ENCODE measurements around the gene MIB1. TPM values are rescaled to one million over a fixed set of nuclear protein-coding genes. Genes with fewer than 3 reads are reported as not detected.

Gene MIB1
- total RNA-seq, 4 donors from 2014 or later = 14.1 to 34.9 (median 22.7) TPM

DNA sequence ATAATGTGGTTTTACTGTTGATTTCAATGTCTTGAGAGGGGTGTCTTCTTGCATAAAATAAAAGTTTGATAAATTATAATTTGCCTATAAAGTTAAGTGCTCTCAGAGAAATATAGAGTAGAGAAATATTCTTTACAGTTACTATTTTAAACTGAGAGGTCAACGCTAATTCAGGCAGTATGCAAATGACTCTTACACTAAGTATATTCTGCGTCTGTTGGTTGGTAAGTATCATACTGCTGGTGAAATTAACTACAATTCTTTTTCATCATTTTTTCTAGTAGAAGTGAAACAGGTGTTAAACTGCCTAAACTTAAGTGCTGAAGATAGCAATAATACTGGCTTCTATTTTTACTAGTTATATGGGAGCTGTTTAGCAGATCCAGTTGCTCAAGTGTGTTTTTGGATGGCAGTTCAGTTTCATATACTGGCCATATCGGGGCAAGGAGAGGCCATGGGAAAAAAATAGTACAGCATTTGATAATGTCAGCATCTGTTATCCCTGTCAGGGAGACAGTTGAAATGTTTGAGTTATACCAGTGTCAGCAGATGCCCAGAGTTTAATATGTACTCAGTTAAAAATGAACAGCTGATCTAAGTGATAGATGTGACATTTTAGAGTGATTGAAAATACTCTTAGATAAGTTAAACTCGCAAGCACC, 86.2 kb downstream of the MIB1 start:
- H3K27ac ChIP-seq = peak overlapping the region in 1 of 4 donors; percentile 12
- intact Hi-C loops (cut with DNase I) = no loop called here
- peaks cover 0 to 10% (median 0%) of the 10 kb centered on the region in 3 donors for H3K4me1 ChIP-seq
- peaks cover 0 to 12% (median 0%) of the 10 kb centered on the region in 3 donors for H3K36me3 ChIP-seq
- DNase-seq = no peak
- TF ChIP-seq, protein P1, sequence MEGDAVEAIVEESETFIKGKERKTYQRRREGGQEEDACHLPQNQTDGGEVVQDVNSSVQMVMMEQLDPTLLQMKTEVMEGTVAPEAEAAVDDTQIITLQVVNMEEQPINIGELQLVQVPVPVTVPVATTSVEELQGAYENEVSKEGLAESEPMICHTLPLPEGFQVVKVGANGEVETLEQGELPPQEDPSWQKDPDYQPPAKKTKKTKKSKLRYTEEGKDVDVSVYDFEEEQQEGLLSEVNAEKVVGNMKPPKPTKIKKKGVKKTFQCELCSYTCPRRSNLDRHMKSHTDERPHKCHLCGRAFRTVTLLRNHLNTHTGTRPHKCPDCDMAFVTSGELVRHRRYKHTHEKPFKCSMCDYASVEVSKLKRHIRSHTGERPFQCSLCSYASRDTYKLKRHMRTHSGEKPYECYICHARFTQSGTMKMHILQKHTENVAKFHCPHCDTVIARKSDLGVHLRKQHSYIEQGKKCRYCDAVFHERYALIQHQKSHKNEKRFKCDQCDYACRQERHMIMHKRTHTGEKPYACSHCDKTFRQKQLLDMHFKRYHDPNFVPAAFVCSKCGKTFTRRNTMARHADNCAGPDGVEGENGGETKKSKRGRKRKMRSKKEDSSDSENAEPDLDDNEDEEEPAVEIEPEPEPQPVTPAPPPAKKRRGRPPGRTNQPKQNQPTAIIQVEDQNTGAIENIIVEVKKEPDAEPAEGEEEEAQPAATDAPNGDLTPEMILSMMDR (IDR thresholded peaks at IDR 0.05) = no peak
- TF ChIP-seq POLR2A (IDR thresholded peaks at IDR 0.05) = no peak
- H3K9me3 ChIP-seq = no peaks in the 10 kb centered on the region
- H3K4me3 ChIP-seq = no peak overlapping the region
- H3K27me3 ChIP-seq = no peaks in the 10 kb centered on the region
- 66 to 87% methylated on average over 4 of the region's 4 CpGs for WGBS, 2 donors

DNA sequence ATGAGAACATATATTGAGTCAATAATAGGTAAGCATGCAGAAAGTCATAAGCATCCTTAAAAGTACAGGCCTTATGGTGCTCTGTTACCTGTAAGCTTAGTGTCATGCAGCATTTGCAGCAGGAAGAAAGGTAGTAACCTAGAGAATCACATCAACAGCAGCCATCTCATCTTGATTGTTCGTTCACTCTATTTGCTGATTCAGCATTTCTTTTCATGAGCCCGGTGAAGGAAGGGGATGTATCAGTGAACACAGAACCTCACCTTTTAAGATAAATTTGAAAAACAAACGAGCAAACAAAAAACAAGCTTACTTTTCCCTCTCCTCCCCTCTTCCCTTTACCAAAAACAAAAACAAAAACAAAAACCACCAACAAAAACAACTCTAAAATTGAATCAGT, 89.9 kb downstream of the MIB1 start:
- DNase-seq = no peak
- Histone ChIP-seq H3K4me3 (peak overlapping the region in 3 of 4 donors; percentile 0 to 13 (median 10)), H3K27ac (peak overlapping the region in 1 of 4 donors; percentile 31), H3K36me3 (peaks cover 0 to 4% (median 0%) of the 10 kb centered on the region in 3 donors), H3K27me3 (no peaks in the 10 kb centered on the region), H3K9me3 (no peaks in the 10 kb centered on the region), H3K4me1 (peaks cover 0 to 10% (median 0%) of the 10 kb centered on the region in 3 donors)
- 66 to 68% methylated on average over 3 of the region's 3 CpGs for WGBS, 2 donors
- intact Hi-C loops (cut with DNase I) = no loop called here
- TF ChIP-seq, protein P1 (IDR thresholded peaks at IDR 0.05) = no peak
- TF ChIP-seq POLR2A (IDR thresholded peaks at IDR 0.05) = no peak

DNA sequence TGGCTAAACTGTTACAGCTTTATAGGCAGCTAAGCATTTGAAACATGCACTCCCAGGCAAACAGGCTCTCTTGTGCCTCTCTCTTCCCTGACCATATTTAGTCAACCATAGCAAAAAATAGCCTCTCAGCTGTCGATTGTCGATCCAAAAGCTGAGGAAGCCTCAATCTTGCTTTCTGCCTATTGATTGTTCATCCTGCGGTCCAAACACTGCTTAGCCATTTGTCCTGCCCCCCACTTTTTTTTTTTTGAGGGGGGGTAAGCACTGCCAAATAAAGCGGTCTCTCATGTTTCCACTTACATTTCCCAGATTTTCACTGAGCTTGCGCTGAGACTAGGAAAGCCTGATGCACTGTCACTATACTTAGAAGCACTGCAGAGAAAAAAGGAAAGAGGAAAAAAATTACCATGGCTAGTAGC, 90.8 kb downstream of the MIB1 start:
- WGBS, 2 donors = 77 to 80% methylated on average over 5 of the region's 5 CpGs
- H3K27ac ChIP-seq = peak overlapping the region in 2 of 4 donors; percentile 0 to 43
- H3K4me3 ChIP-seq = peak overlapping the region in 3 of 4 donors; percentile 0 to 13 (median 10)
- TF ChIP-seq, protein P1 (IDR thresholded peaks at IDR 0.05) = no peak
- no peak for TF ChIP-seq POLR2A (IDR thresholded peaks at IDR 0.05)
- no peak for DNase-seq
- no peaks in the 10 kb centered on the region for H3K27me3 ChIP-seq
- H3K36me3 ChIP-seq = peaks cover 0 to 4% (median 0%) of the 10 kb centered on the region in 3 donors
- H3K4me1 ChIP-seq = peaks cover 0 to 1% (median 0%) of the 10 kb centered on the region in 3 donors
- H3K9me3 ChIP-seq = no peaks in the 10 kb centered on the region
- intact Hi-C loops (cut with DNase I) = no loop called here

DNA sequence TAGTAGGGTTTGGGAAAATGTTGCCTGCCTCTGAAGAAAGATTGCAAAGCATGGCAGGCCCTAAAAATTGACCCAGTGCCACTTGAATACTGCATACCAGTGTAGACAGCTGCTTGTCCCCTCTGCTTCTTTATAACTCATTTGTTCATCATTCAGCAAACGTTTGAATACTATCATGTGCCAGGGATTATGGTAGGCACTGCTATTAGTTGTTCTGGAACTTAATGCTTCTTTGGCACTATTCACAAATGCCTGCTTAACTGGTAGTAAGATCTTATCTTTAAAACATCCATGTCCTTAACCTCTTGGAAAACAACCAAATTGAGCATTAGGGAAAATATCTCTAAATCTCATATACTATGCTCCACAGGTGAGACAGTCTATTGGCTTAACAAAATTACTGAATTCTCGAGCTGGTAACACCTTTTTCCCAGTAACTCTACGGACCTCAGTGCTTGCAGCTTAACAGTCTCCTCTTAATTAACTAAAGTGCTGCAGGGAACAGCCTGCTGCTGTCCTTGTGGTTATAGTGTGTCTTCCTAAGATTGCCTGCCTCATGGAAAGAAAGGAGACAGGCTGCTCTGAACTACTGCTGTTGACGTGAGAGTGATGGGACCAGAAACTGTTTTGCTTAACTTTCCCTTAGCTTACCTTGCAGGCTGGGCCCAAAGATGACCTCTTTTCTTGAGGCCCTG, 93.2 kb downstream of the MIB1 start:
- Histone ChIP-seq H3K4me3 (no peak overlapping the region), H3K27me3 (no peaks in the 10 kb centered on the region), H3K9me3 (no peaks in the 10 kb centered on the region), H3K36me3 (peaks cover 0 to 14% (median 0%) of the 10 kb centered on the region in 3 donors), H3K27ac (no peak overlapping the region), H3K4me1 (no peaks in the 10 kb centered on the region)
- intact Hi-C loops (cut with DNase I) = no loop called here
- WGBS, 2 donors = 64 to 75% methylated on average over 4 of the region's 4 CpGs
- no peak for DNase-seq
- TF ChIP-seq, protein P1 (IDR thresholded peaks at IDR 0.05) = no peak
- TF ChIP-seq POLR2A (IDR thresholded peaks at IDR 0.05) = no peak

DNA sequence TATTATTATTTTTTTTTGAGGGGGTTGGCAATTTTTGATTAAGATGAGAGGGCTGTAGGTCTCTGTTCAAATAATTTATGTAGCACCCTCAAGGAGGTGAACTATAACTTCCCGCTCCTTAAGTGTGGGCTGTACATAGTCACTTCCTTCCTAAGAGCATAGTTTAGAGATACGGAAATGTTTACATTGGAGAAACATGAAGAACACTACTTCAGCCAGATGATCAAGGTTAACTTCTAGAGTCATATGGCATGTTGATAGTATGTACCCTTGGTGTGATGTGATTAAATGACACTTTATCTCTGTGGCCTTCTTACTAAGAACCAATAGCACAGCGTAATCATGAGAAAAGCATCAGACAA, 93.7 kb downstream of the MIB1 start:
- intact Hi-C loops (cut with DNase I) = no loop called here
- H3K4me3 ChIP-seq = no peak overlapping the region
- peaks cover 0 to 20% (median 0%) of the 10 kb centered on the region in 3 donors for H3K36me3 ChIP-seq
- no peaks in the 10 kb centered on the region for H3K27me3 ChIP-seq
- H3K4me1 ChIP-seq = no peaks in the 10 kb centered on the region
- TF ChIP-seq POLR2A (IDR thresholded peaks at IDR 0.05) = no peak
- TF ChIP-seq, protein P1 (IDR thresholded peaks at IDR 0.05) = no peak
- 83 to 88% methylated on average over 3 of the region's 3 CpGs for WGBS, 2 donors
- no peak for DNase-seq
- H3K27ac ChIP-seq = no peak overlapping the region
- no peaks in the 10 kb centered on the region for H3K9me3 ChIP-seq
